Panc1 (cell line): ENCODE measurements around the gene GSC. TPM values are rescaled to one million over a fixed set of nuclear protein-coding genes. Genes with fewer than 3 reads are reported as not detected.

Experiments used
- ATAC-seq: fragments of 200-7000 bp; cut with Tn5 transposase; 2 replicates; pipeline ENCODE4 v1.9.1; 2020; ENCODE audit warnings: mild to moderate bottlenecking, moderate library complexity
- BruUV-seq: library from RNA; stranded (reverse); fragments of 400-500 nt; replicated peaks from 2 replicates; lab custom pipeline; 2021; lab: Mats Ljungman, UMichigan
- CTCF ChIA-PET: fragments of 300-600 bp; sonication (Branson Sonifier 250); formaldehyde crosslinking; loops from one replicate; lab custom pipeline; 2022; ENCODE audit warnings: antibody characterized with exemption; lab: Charles Lee
- POLR2A ChIA-PET: fragments of 300-600 bp; sonication (Branson Sonifier 250); formaldehyde crosslinking; loops from one replicate; lab custom pipeline; 2022; ENCODE audit warnings: antibody characterized with exemption; lab: Charles Lee
- DNase-seq: peaks from one replicate; pipeline ENCODE4 v3.0.0-alpha.2; 2010; ENCODE audit warnings: low read depth, low spot score
- H3K27ac ChIP-seq: 2 replicates; pipeline ENCODE4 v1.5.1; 2011; ENCODE audit warnings: mild to moderate bottlenecking, low read length, inconsistent platforms
- H3K27me3 ChIP-seq: fragments of 200-500 bp; sonication (Bioruptor generic); 2 replicates; pipeline ENCODE4 v1.6.0; 2014; ENCODE audit warnings: low read length, inconsistent platforms; ENCODE audit not compliant: control insufficient read depth, insufficient read depth
- H3K36me3 ChIP-seq: fragments of 200-500 bp; sonication (Bioruptor generic); 2 replicates; pipeline ENCODE4 v1.5.1; 2014; ENCODE audit warnings: inconsistent platforms, mild to moderate bottlenecking, low read length, moderate library complexity; ENCODE audit not compliant: control insufficient read depth, insufficient read depth
- H3K4me1 ChIP-seq: 2 replicates; pipeline ENCODE4 v1.5.1; 2011; ENCODE audit warnings: inconsistent platforms, mild to moderate bottlenecking, low read length, moderate library complexity; ENCODE audit not compliant: control insufficient read depth, insufficient read depth
- H3K4me3 ChIP-seq, 2 experiments: 2 replicates each; pipeline ENCODE4 v1.5.1; 2011 to 2012; ENCODE audit warnings: low read depth in 2 of 2, low read length in 2 of 2, mild to moderate bottlenecking in 2 of 2, inconsistent platforms in 1 of 2, moderate library complexity in 1 of 2
- H3K9me3 ChIP-seq: fragments of 200-500 bp; sonication (Bioruptor generic); 2 replicates; pipeline ENCODE4 v1.5.1; 2014; ENCODE audit warnings: low read depth, mild to moderate bottlenecking, inconsistent platforms, low read length, moderate library complexity; ENCODE audit not compliant: control insufficient read depth, insufficient read depth
- CTCF ChIP-seq: fragments of 450-650 bp; IDR thresholded peaks from 2 replicates; pipeline ENCODE4 v1.5.1; 2017; ENCODE audit warnings: mild to moderate bottlenecking
- POLR2AphosphoS5 ChIP-seq: IDR thresholded peaks from 2 replicates; pipeline ENCODE4 v1.6.1; 2012; ENCODE audit warnings: mild to moderate bottlenecking, low read depth, low read length, moderate library complexity
- REST ChIP-seq, 2 experiments: IDR thresholded peaks; 2 replicates each; pipeline ENCODE4 v1.6.1; 2011 to 2012; ENCODE audit warnings: low read depth in 2 of 2, control low read depth in 1 of 2, low read length in 1 of 2, mild to moderate bottlenecking in 1 of 2, moderate library complexity in 1 of 2; ENCODE audit not compliant: insufficient read depth in 1 of 2
- SIN3A ChIP-seq: IDR thresholded peaks from 2 replicates; pipeline ENCODE4 v1.6.1; 2012; ENCODE audit warnings: low read depth, mild to moderate bottlenecking, low read length, moderate library complexity, borderline replicate concordance; ENCODE audit not compliant: insufficient read depth
- TCF7L2 ChIP-seq: IDR thresholded peaks from 2 replicates; pipeline ENCODE4 v1.6.1; 2011; ENCODE audit warnings: mild to moderate bottlenecking, low read depth, low read length, inconsistent platforms
- in situ Hi-C: cut with HindIII; loops from 2 replicates; pipeline ENCODE4 v1.10.0; 2016; ENCODE audit warnings: low sequenced_read_pairs, low pct_unique_long_range_greater_than_20kb
- intact Hi-C: fragments of 100-400 bp; cut with micrococcal nuclease; formaldehyde crosslinking; loops from one replicate; pipeline ENCODE4 v1.10.0; 2022; ENCODE audit not compliant: unreplicated experiment
- total RNA-seq: library from RNA; stranded (reverse); gene quantifications from one replicate; pipeline ENCODE4 v1.2.1, GENCODE V29; 2021; ENCODE audit not compliant: unreplicated experiment

Gene GSC
- total RNA-seq, 1 experiment from 2014 or later, result not detected

- in situ Hi-C loops (no loop called here), intact Hi-C loops (no loop called here)
- ATAC-seq, result no peak
- Histone ChIP-seq H3K27me3 (no peaks in the 10 kb centered on the region; the same call in 1 of the 2 replicates), H3K4me3 (no peak overlapping the region), H3K9me3 (no peaks in the 10 kb centered on the region), H3K27ac (no peak overlapping the region), H3K4me1 (no peaks in the 10 kb centered on the region), H3K36me3 (no peaks in the 10 kb centered on the region)
- ChIA-PET CTCF (no interaction called here), POLR2A (no interaction called here)
- no peak for TF ChIP-seq CTCF
- no peak for TF ChIP-seq POLR2AphosphoS5
- TF ChIP-seq SIN3A, result no peak
- TF ChIP-seq REST (IDR thresholded peaks at IDR 0.05; ENCODE audit: insufficient read depth in 1 of 2, low read depth in 2 of 2, low read length in 1 of 2), result no peak
- no peak for TF ChIP-seq TCF7L2
- no TSS peak for BruUV-seq
- DNase-seq, result no peak
These were observed 17.1 kb downstream of the GSC start for GRCh38 chr14:94752591-94753436.

GRCh38 chr14:94751956-94752355, 18.0 kb downstream of the GSC start:
- no peaks in the 10 kb centered on the region for H3K9me3 ChIP-seq
- POLR2A ChIA-PET, result no interaction called here
- CTCF ChIA-PET, result no interaction called here
- BruUV-seq, result no TSS peak
- H3K4me1 ChIP-seq, result no peaks in the 10 kb centered on the region
- no peaks in the 10 kb centered on the region for H3K36me3 ChIP-seq
- no peak for TF ChIP-seq POLR2AphosphoS5
- TF ChIP-seq TCF7L2, result no peak
- no peak for TF ChIP-seq CTCF
- no peak for TF ChIP-seq REST (IDR thresholded peaks at IDR 0.05; ENCODE audit: insufficient read depth in 1 of 2, low read depth in 2 of 2, low read length in 1 of 2)
- no peak for TF ChIP-seq SIN3A
- ATAC-seq (no peak), DNase-seq (no peak)
- no peak overlapping the region for H3K27ac ChIP-seq
- no peak overlapping the region for H3K4me3 ChIP-seq
- in situ Hi-C loops, result no loop called here
- intact Hi-C loops, result no loop called here
- H3K27me3 ChIP-seq, result no peaks in the 10 kb centered on the region; the same call in 1 of the 2 replicates
